RPMI8226 (cell line): ENCODE measurements around the gene OR5B21.

Experiments
- DNase-seq: peaks from one replicate; pipeline ENCODE4 v3.0.0-alpha.2; 2015

OR5B21 gene

DNA sequence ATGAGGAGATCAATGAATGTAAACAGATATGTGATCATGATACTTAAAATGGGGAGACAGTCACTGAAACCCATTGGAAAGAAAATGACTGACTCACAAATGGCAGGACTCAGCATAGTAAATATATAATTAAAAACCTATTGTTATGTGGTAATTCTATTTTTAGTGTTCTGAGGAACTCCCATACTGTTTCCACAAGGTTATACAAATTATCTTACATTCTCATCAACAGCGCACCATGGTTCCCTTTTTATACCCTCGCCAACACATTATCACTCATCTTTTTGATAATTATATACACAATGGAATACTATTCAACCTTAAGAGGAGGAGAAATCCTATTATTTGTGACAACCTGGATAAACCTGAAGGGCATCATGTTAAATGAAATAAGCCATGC, 17.1 kb downstream of the OR5B21 start:
- DNase-seq = no peak

DNA sequence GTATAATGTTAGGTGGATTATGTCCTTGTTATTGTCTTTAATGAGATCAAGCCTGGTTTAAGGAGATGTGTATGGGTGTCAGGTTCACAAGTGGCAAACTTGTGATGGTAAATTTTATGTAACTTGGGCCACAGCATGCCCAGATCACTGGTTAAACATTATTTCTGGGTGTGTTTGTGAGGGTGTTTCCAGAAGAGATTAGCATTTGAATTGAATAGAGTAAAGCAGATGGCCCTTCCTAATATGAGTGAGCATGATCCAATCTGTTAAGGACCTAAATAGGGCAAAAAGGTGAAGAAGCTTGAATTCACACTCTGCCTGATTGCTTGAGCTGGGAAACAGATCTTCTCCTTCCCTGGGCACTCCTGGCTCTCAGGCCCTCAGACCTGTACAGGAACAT, 20.7 kb downstream of the OR5B21 start:
- DNase-seq = no peak

DNA sequence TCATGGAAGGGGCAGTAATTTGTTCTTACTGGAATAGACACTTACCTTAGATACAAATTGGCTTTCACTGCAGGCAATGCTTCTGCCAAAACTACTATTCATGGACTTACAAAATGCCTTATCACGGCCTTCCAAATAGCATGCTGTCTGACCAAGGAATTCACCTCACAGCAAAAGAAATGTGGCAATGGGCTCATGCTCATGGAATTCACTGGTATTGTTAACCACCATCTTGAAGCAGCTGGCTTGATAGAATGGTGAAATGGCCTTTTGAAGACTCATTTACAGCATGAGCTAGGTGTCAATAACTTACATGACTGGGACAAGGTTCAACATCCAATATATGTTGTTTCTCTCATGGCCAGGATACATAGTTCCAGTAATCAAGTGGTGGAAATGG, 21.9 kb downstream of the OR5B21 start:
- no peak for DNase-seq

DNA sequence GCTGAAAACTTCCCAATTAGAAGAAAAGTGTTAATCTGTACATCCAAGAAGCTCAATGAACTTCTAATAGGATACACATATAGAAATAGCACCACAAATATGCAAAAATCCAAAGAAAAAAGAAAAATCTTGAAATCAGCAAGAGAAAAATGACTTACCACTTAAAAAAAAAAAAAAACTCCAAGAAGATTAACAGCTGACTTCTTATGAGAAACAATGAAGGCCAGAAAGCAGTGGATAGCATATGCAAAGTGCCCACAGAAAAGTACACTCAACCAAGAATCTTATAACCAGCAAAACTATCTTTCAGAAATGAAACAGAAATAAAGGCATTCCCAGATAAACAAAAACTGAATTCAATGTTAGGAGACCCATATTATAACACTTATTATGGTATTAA, 36.0 kb downstream of the OR5B21 start:
- DNase-seq = no peak

DNA sequence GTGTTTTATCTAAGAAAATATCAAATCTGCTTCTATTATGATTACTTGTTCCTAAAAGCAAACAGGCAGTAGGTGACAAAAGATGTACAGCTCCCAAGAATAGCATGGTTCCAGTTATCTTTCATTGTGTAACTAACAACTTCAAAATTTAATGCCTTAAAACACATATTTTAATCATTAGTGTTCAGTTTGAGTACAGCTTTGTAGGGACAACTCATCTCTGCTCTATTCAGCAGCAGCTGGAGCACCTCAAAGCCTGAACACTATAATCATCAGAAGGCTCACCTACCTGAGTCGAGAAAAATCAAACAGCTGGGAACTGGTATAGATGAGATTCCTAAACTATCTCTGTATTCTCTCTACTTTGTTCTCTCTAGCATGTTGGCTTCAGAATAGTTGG, 41.6 kb downstream of the OR5B21 start:
- no peak for DNase-seq

DNA sequence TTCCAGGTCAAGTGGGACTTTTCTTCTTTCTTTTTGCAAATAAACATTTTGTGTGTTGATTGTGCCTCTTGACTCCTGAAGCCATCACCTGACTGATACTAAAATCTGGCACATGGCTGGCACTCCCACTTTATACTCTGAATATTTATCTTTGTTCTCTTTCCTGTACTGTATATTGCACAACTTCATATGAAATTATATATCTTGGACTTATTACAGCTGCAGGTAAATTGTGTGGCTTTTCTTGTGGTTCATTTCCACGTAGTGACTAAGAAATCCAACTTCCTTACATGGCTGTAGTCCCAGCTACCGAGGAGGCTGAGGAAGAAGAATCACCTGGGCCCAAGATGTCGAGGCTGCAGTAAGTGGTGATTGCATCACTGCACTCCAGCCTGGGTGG, 42.2 kb downstream of the OR5B21 start:
- DNase-seq = no peak
